ENCODE measurements around the gene TLK1. TPM values are rescaled to one million over a fixed set of nuclear protein-coding genes. Genes with fewer than 3 reads are reported as not detected.
"Not testable (repeated sequence)": the region's sequence is repeated elsewhere in the genome, so short reads cannot be mapped to it uniquely, and the experiment has no call there.

Gene TLK1
- total RNA-seq, 1 experiment from 2014 or later: 7.1 TPM

DNA sequence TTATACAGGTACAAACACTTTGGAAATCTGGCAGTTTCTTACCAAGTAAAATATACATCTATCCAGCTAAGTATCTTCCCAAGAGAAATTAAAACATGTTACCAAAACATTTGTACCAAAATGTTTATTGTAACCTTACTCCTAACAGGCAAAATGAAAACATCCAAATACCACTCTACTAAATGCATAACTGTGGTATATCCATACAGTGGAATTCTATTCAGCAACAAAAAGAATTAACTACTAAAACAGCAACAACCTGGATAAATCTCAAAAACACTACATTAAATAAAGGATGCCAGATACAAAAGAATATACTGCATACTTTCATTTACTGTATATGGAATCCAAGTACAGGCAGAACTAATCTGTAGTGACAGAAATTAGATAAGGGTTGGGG, 51.1 kb downstream of the TLK1 start:
- H3K27me3 ChIP-seq: no peaks in the 10 kb centered on the region
- H3K36me3 ChIP-seq: no peaks in the 10 kb centered on the region
- H3K9me3 ChIP-seq: no peaks in the 10 kb centered on the region
- no peak overlapping the region for H3K4me3 ChIP-seq
- DNase-seq: no peak

DNA sequence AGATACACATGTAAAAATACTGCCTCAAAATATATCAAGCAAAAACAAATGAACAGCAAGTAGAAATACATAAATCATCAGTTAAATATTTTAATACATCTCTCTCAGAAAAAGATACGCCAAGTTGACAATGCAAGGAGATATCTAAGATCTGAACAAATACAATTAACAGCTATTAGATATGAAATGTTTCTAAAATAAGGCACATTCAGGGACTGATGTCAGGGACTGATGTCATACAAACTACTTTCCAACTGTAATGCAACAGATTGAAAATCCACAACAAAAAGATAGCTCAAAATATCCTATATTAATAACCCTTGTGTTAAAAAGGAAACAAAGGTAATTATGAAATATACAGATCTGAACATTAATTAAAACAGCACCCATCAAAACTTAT, 51.7 kb downstream of the TLK1 start:
- Histone ChIP-seq H3K36me3 (no peaks in the 10 kb centered on the region), H3K4me3 (no peak overlapping the region), H3K27me3 (no peaks in the 10 kb centered on the region), H3K9me3 (no peaks in the 10 kb centered on the region)
- DNase-seq: no peak

DNA sequence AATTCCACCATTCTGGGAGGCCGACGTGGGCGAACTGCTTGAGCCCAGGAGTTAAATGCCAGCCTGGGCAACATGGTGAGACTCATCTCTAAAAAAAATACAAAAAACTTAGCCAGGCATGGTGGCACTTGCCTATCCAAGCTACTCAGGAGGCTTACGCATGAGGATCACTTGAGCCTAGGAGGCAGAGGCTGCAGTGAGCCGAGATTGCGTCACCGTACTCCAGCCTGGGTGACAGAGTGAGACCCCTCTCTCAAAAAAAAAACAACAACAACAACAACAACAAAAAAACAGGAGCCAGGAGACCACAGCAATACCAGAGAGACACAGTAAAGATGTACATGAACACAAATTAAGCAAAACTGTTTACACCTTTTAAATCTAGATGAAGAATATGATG, 52.9 kb downstream of the TLK1 start:
- Histone ChIP-seq H3K9me3 (no peaks in the 10 kb centered on the region), H3K27me3 (no peaks in the 10 kb centered on the region), H3K36me3 (no peaks in the 10 kb centered on the region), H3K4me3 (no peak overlapping the region)
- no peak for DNase-seq

DNA sequence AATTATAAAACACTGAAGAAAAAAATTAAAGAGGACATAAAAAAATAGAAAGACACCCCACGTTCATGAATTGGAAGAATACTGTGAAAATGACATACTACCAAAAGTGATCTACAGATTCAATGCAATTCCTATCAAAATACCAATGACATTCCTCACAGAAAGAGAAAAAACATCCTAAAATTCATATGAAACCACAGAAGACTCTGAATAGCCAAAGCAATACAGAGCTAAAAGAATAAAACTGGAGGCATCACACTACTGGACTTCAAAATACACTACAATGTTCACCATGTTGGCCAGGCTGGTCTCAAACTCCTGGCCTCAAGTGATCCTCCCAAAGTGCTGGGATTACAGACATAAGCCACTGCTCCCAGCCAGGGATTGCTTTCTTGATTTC, 56.3 kb downstream of the TLK1 start:
- Histone ChIP-seq H3K27me3 (no peaks in the 10 kb centered on the region), H3K36me3 (no peaks in the 10 kb centered on the region; the same call in none of the 2 replicates), H3K4me3 (no peak overlapping the region), H3K9me3 (peaks cover 3% of the 10 kb centered on the region)
- DNase-seq: no peak

DNA sequence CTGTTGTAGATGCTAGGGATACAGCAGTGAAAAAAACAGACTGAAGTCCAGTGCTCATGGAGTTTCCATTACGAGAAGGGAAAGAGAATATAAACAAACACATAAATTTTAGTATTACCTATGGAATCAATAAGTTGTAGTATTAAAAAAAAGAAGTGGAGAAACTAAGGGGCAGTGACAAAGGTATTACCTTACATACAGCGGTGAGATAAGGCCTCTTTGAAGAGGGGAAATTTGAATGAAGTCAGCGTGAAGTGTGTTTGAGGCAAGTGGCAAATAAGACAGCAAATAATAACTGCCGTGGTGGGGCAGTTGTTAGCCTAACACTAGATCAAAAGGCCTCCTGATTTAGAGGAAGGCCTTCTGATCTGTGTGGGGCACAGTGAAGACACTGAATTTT, 57.9 kb downstream of the TLK1 start:
- no peaks in the 10 kb centered on the region for H3K27me3 ChIP-seq
- no peak for DNase-seq
- no peaks in the 10 kb centered on the region; the same call in none of the 2 replicates for H3K36me3 ChIP-seq
- H3K9me3 ChIP-seq: peaks cover 10% of the 10 kb centered on the region
- no peak overlapping the region for H3K4me3 ChIP-seq

DNA sequence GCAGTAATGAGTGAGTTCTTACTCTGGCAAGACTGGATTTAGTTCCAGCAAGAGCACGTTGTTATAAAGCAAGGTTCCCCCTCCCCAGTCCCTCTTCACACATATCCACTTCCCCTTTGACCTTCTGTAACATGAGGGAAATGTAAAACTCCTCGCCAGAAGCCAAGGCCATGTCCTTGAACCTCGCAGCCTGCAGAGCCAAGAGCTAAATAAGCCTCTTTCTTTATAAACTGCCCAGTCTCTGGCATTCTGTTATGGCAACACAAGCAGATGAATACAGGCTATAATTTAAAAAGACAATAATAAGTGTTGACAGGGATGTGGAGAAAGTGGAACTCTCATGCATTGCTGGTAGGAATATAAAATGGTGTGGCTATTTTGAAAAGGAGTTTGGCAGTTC, 60.3 kb downstream of the TLK1 start:
- Histone ChIP-seq H3K9me3 (peaks cover 13% of the 10 kb centered on the region), H3K4me3 (no peak overlapping the region), H3K27me3 (no peaks in the 10 kb centered on the region), H3K36me3 (no peaks in the 10 kb centered on the region; the same call in none of the 2 replicates)
- no peak for DNase-seq

DNA sequence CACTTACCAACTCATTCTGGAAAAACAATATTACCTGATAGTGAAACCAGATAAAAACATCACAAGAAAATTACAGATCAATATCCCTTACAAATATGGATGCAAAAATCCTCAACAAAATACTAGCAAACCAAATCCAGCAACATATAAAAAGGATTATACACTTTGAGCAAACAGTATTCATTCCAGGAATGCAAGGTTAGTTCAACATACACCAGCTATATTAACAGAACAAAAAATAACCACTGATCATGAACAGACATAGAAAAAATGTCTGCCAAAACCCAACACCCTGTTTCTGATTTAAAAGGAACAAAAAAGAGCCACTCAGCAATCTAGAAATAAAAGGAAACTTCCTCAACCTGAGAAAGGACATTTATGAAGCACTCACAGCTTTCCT, 62.1 kb downstream of the TLK1 start:
- DNase-seq: no peak
- H3K36me3 ChIP-seq: no peaks in the 10 kb centered on the region; the same call in none of the 2 replicates
- no peaks in the 10 kb centered on the region for H3K27me3 ChIP-seq
- H3K9me3 ChIP-seq: peaks cover 13% of the 10 kb centered on the region
- H3K4me3 ChIP-seq: no peak overlapping the region

DNA sequence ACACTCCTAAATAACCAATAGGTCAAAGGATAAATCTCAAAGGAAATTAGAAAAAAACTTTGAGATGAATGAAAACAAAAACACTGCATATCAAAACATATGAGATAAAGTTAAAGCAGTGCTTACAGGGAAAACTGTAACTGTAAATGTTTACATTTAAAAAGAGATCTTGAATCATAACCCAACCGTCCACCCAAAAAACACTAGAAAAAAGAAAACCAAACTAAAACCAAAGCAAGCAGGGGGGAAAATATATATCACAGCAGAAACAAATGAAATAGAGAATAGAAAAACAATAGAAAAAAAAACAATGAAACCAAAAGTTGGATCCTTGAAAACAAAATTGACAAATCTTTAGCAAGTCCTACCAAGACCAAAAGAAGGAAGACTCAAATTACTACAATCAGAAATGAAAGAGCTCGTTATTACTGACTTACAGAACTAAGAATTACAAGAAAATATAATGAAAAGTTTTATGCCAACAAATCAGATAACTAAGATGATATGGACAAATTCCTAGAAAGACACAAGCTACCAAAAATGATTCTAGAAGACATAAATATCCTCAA, 65.6 kb downstream of the TLK1 start:
- no peak overlapping the region for H3K4me3 ChIP-seq
- H3K36me3 ChIP-seq: no peaks in the 10 kb centered on the region; the same call in 1 of the 2 replicates
- no peak for DNase-seq
- peaks cover 13% of the 10 kb centered on the region for H3K9me3 ChIP-seq
- no peaks in the 10 kb centered on the region for H3K27me3 ChIP-seq

DNA sequence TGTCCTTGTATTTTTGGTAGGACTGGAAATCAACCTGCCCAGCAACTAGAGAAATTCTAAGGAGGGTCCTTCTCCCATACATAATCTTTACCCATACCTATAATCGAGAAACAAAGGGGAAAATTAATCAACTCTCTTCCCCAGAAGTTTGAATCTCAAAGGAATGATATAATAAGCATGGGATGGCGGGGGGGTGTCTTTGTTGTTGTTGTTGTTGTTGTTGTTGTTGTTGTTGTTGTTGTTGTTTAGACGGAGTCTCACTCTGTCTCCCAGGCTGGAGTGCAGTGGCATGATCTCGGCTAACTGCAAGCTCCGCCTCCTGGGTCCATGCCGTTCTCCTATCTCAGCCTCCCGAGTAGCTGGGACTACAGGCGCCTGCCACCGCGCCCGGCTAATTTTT, 69.2 kb downstream of the TLK1 start:
- not testable (repeated sequence) for H3K27me3 ChIP-seq, H3K36me3 ChIP-seq, H3K4me3 ChIP-seq, DNase-seq, H3K9me3 ChIP-seq

DNA sequence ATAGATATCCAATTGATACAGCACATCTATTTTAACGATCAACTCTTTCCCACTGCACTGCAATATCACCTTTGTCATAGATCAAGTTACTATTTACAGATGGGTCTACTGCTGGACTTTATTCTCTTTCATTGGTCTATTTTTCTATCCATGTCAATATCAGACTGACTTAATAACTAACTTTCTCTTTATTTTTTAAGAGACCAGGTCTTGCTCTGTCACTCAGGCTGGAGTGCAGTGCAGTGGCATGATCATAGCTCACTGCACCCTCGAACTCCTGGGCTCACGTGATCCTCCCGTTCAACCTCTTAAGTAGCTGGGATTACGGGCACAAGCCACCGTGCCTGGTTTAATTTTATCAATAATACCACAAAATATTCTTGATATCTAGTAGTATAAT, 71.2 kb downstream of the TLK1 start:
- Histone ChIP-seq H3K27me3 (no peaks in the 10 kb centered on the region), H3K36me3 (no peaks in the 10 kb centered on the region), H3K4me3 (no peak overlapping the region), H3K9me3 (no peaks in the 10 kb centered on the region)
- DNase-seq: no peak

DNA sequence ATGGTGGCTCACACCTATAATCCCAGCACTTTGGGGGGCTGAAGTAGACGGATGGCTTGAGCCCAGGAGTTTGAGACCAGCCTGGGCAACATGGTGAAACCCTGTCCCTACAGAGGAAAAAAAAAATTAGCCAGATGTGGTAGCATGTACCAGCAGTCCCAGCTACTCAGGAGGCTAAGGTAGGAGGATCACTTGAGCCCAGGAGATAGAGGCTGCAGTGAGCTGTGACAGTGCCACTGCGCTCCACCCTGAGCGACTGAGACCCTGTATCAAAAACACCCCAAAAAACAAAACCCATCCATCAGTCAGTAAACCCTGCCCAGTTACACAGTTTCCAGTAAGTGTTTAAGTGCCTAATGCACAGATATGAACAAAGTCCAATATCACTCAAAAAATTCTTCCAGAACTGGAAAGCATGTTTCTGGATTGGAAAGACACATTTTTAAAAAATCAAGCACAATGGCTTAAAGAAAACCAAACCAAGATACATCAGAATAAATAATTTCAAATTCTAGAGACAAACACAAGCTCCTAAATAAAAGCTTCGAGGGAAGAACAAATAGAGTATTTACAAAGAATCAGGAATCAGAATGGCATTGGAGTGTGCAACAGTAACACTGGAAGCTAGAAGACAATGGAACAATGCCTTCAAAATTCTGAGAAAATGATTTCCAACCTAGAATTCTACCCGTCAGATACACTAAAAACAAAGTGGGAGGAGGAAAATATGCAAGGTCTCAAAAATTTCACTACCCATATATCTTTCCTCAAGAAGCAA, 72.4 kb downstream of the TLK1 start:
- no peaks in the 10 kb centered on the region for H3K36me3 ChIP-seq
- no peak for DNase-seq
- H3K27me3 ChIP-seq: no peaks in the 10 kb centered on the region

DNA sequence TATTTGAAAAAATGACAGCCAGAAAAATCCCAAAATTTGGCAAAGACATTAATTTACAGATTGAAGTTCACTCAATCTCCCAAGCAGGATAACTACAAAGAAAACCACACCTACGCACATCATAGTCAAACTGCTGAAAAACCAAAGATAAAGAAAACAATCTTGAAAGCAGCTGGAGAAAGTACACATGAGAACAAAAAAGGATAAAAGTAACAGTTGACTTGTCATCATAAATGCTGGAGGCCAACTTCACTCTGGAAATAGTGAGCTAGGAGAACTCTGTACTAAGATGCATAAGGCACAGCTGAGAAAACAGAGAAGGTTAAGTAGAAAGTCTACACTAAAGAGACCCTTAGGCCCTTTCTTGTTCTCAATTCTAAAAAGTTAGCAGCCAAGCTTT, 73.1 kb downstream of the TLK1 start:
- Histone ChIP-seq H3K36me3 (no peaks in the 10 kb centered on the region), H3K27me3 (no peaks in the 10 kb centered on the region), H3K4me3 (no peak overlapping the region), H3K9me3 (no peaks in the 10 kb centered on the region)
- DNase-seq: no peak

More for the DNA sequence above, 72.4 kb downstream of the TLK1 start:
- Histone ChIP-seq H3K9me3 (no peaks in the 10 kb centered on the region), H3K4me3 (no peak overlapping the region)

DNA sequence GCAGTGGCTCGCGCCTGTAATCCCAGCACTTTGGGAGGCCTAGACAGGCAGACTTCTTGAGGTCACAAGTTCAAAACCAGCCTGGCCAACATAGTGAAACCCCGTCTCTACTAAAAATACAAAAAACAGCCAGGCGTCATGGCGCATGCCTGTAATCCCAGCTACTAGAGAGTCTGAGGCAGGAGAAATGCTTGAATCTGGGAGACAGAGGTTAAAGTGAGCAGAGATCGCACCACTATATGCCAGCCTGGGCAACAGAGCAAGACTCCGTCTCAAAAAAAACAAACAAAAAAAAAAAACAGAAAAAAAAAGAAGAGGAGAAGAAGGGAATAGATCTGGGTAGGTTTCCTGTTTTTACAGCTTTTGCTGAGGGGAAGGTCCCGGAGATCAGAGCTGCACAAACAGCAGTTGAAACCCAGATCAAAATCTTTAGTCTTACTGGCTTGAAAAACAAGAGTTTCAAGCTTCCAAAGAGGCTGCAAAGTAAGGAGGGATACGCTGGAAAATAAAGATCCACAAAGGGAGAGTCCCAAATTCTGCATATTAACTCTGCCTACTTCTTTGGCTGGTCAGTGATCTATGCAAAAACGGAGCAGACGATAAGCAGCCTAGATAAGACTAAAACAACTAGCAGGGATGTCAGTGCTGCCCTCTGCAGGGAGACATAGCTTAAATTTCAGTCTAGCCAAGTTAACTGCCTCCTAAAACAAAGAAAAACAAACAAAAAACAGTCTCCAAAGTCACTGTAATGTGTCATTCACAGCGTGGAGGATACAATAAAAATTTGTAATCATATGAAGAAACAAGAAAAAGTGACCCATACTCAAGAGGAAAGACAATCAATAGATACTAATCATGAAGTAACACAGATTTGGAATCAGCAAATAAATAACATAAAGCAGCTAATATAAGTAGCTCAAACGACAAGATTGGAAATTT, 74.1 kb downstream of the TLK1 start:
- H3K4me3 ChIP-seq: no peak overlapping the region
- H3K27me3 ChIP-seq: no peaks in the 10 kb centered on the region
- no peaks in the 10 kb centered on the region for H3K36me3 ChIP-seq
- no peaks in the 10 kb centered on the region for H3K9me3 ChIP-seq
- peak; percentile 27 for DNase-seq

DNA sequence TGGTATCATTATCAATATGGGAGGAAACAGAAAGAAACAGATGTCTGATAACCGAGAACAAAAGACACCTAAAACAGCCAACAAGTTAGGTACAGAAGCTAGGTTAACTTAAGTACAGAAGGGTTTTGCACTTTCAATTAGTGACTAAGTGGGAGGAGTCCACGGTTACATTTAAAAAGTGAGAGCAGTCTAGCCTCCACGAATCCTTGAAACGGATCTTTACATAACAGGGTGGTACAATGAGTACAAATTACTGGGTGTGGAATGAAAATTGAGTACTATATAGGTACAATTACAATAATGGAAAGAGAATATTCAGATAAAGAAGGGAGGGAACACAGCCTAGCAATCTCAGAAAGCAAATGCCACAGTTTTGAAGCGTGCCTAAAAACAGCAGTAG, 76.6 kb downstream of the TLK1 start:
- H3K27me3 ChIP-seq: no peaks in the 10 kb centered on the region
- no peaks in the 10 kb centered on the region for H3K36me3 ChIP-seq
- H3K9me3 ChIP-seq: no peaks in the 10 kb centered on the region
- H3K4me3 ChIP-seq: no peak overlapping the region
- no peak for DNase-seq

DNA sequence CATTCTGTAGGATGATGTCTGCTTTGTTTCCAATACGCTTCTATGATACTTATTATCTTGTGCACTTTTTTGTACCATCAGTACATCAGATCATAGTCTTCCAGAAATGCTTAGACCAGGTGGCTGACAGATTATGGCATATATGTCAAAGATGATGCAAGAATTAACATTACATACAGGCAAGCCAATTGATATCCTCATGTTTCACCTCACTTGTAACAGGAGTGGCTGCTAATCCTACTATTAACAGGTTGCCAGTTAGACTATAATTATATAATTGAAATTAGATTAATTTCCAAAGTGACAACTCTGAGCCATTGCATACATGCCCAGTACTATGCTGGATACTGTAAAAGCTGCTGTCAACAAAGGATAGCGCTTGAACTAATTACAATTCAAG, 77.2 kb downstream of the TLK1 start:
- no peaks in the 10 kb centered on the region for H3K36me3 ChIP-seq
- H3K27me3 ChIP-seq: no peaks in the 10 kb centered on the region
- no peaks in the 10 kb centered on the region for H3K9me3 ChIP-seq
- no peak overlapping the region for H3K4me3 ChIP-seq
- DNase-seq: no peak

DNA sequence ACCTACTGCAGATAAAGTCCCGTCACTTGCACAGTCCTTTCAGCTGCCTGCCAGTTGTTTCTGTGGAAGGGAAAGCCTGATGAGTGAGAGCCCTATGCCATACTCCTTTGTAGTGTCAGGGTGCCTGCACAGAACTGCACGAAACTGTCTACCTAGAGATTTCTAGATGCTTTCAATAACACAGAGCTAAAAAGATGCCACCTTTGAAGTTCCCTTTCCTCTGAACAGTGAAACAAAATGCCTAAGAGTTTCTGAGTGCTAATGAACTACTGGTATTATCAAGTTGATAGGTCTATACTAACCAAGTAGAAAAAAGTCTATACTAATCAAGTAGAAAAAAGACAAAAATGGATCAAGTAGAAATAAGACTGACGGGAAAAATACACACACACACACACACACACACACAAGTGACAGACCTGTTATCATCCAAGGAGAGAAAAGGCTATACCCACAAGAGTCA, 79.0 kb downstream of the TLK1 start:
- no peak for DNase-seq
- H3K9me3 ChIP-seq: no peaks in the 10 kb centered on the region
- H3K4me3 ChIP-seq: no peak overlapping the region
- no peaks in the 10 kb centered on the region for H3K27me3 ChIP-seq
- no peaks in the 10 kb centered on the region for H3K36me3 ChIP-seq

DNA sequence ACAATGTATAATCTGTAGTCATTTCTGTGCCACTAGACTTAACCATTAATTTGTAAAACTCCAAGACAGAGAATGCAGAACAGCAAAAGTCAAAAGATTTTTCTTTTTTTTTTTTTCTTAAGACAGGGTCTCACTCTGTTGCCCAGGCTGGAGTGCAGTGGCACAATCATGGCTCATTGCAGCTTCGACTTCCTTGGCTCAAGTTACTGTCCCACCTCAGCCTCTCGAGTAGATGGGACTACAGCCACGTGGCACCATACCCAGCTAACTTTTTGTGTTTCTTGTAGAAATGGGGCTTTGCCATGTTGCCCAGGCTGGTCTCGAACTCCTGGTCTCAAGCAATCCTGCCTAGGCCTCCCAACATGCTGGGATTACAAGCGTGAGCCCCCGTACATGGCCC, 80.1 kb downstream of the TLK1 start:
- H3K36me3 ChIP-seq: no peaks in the 10 kb centered on the region
- H3K9me3 ChIP-seq: no peaks in the 10 kb centered on the region
- no peaks in the 10 kb centered on the region for H3K27me3 ChIP-seq
- DNase-seq: no peak
- H3K4me3 ChIP-seq: no peak overlapping the region
